GM23248 (cell line): ENCODE data around the gene DDX4. TPM values are rescaled to one million over a fixed set of nuclear protein-coding genes. Genes with fewer than 3 reads are reported as not detected.
"Not testable (repeated sequence)": the region's sequence is repeated elsewhere in the genome, so short reads cannot be mapped to it uniquely, and the experiment has no call there.

Experiments
- DNase-seq: peaks from one replicate; pipeline ENCODE4 v3.0.0-alpha.2; 2015
- H2AFZ ChIP-seq: fragments of 200-600 bp; sonication (generic); 2 replicates; pipeline ENCODE4 v1.6.1; 2016; ENCODE audit warnings: antibody characterized with exemption
- H3F3A ChIP-seq: fragments of 200-600 bp; sonication (generic); 2 replicates; pipeline ENCODE4 v1.6.1; 2016; ENCODE audit warnings: mild to moderate bottlenecking, antibody characterized with exemption, mixed run types; ENCODE audit not compliant: insufficient read depth
- H3K27ac ChIP-seq: fragments of 200-600 bp; sonication (generic); 2 replicates; pipeline ENCODE4 v1.5.1; 2016; ENCODE audit warnings: mild to moderate bottlenecking
- H3K27me3 ChIP-seq: fragments of 200-600 bp; sonication (generic); replicated peaks from 2 replicates; pipeline ENCODE4 v1.6.1; 2016; ENCODE audit warnings: mild to moderate bottlenecking; ENCODE audit not compliant: insufficient read depth
- H3K36me3 ChIP-seq: fragments of 200-600 bp; sonication (generic); 2 replicates; pipeline ENCODE4 v1.6.1; 2016; ENCODE audit warnings: low read depth, mild to moderate bottlenecking
- H3K4me1 ChIP-seq: fragments of 200-600 bp; sonication (generic); 2 replicates; pipeline ENCODE4 v1.6.1; 2016; ENCODE audit warnings: mild to moderate bottlenecking; ENCODE audit not compliant: insufficient read depth
- H3K4me2 ChIP-seq: fragments of 200-600 bp; sonication (generic); one replicate; pipeline ENCODE4 v1.6.1; 2016; ENCODE audit warnings: mild to moderate bottlenecking; ENCODE audit not compliant: unreplicated experiment
- H3K4me3 ChIP-seq: fragments of 200-600 bp; sonication (generic); 2 replicates; pipeline ENCODE4 v1.5.1; 2016; ENCODE audit warnings: mild to moderate bottlenecking
- H3K79me2 ChIP-seq: fragments of 200-600 bp; sonication (generic); 2 replicates; pipeline ENCODE4 v1.6.1; 2016; ENCODE audit warnings: mild to moderate bottlenecking; ENCODE audit not compliant: insufficient read depth
- H3K9ac ChIP-seq: fragments of 200-600 bp; sonication (generic); 2 replicates; pipeline ENCODE4 v1.6.1; 2016; ENCODE audit warnings: mild to moderate bottlenecking
- H3K9me2 ChIP-seq: fragments of 200-600 bp; sonication (generic); 2 replicates; pipeline ENCODE4 v1.6.1; 2016; ENCODE audit warnings: mixed run types, mild to moderate bottlenecking, moderate library complexity; ENCODE audit not compliant: insufficient read depth
- H3K9me3 ChIP-seq: fragments of 200-600 bp; sonication (generic); one replicate; pipeline ENCODE4 v1.6.1; 2017; ENCODE audit warnings: low read depth
- H4K20me1 ChIP-seq: fragments of 200-600 bp; sonication (generic); 2 replicates; pipeline ENCODE4 v1.6.0; 2016; ENCODE audit not compliant: insufficient read depth
- EZH2 ChIP-seq: fragments of 200-600 bp; sonication (generic); IDR thresholded peaks from 2 replicates; pipeline ENCODE4 v1.6.1; 2018; ENCODE audit warnings: antibody characterized with exemption, mild to moderate bottlenecking; ENCODE audit not compliant: insufficient read depth, poor library complexity, severe bottlenecking
- EZH2phosphoT487 ChIP-seq: fragments of 200-600 bp; sonication (generic); IDR thresholded peaks from 2 replicates; pipeline ENCODE4 v1.6.1; 2018; ENCODE audit warnings: antibody characterized with exemption, moderate library complexity, mild to moderate bottlenecking, low read depth; ENCODE audit not compliant: insufficient read depth
- WGBS, 2 experiments: methylation state at CpG; one replicate each; pipeline ENCODE4 v1.1.6; 2015 to 2017; ENCODE audit warnings: low lambda C conversion rate in 2 of 2, low coverage in 1 of 2; ENCODE audit errors: missing lambda C conversion rate in 2 of 2; 5-methylcytosine and 5-hydroxymethylcytosine counted together
- in situ Hi-C: fragments of 300-500 bp; cut with MboI; formaldehyde crosslinking; loops from 2 replicates; pipeline ENCODE4 v1.15.0; 2020
- polyA plus RNA-seq: library from polyadenylated mRNA; unstranded; fragments of >200 nt; fragmentation: Nextera tagmentation; extraction: Ambion mirVana; gene quantifications from 2 replicates; pipeline ENCODE4 v1.2.1, GENCODE V29; 2016
- total RNA-seq: library from RNA; depleted of rRNA; stranded (reverse); fragments of >200 nt; shearing (Covaris generic); gene quantifications from 2 replicates; pipeline ENCODE4 v1.2.3, GENCODE V29; 2014

The DDX4 gene
- total and polyA plus RNA-seq, 2 experiments from 2014 or later, result not detected

- H3K9me3 ChIP-seq, result no peaks in the 10 kb centered on the region
- no peak overlapping the region for H2AFZ ChIP-seq
- H3K9me2 ChIP-seq, result no peaks in the 10 kb centered on the region
- H3K79me2 ChIP-seq, result peaks cover 10% of the 10 kb centered on the region; the same call in 1 of the 2 replicates
- H3K27ac ChIP-seq, result no peak overlapping the region
- in situ Hi-C loops, result loop anchor here (25.0 kb wide), 2 partner anchors 282 to 507 kb away; no protein-coding TSS in a partner anchor
- TF ChIP-seq EZH2, result no peak
- no peak for TF ChIP-seq EZH2phosphoT487
- no peak overlapping the region for H3K4me3 ChIP-seq
- H3K27me3 ChIP-seq, result no peaks in the 10 kb centered on the region
- 40 to 67% methylated on average over 2 to 3 of the region's 3 CpGs for WGBS, 2 experiments
- peaks cover 5% of the 10 kb centered on the region; the same call in 1 of the 2 replicates for H3K36me3 ChIP-seq
- no peaks in the 10 kb centered on the region for H4K20me1 ChIP-seq
- H3K4me2 ChIP-seq, result no peak overlapping the region
- H3F3A ChIP-seq, result peaks cover 7% of the 10 kb centered on the region; the same call in 1 of the 2 replicates
- H3K9ac ChIP-seq, result no peak overlapping the region
- H3K4me1 ChIP-seq, result peaks cover 4% of the 10 kb centered on the region; the same call in 1 of the 2 replicates
- peak; percentile 48 for DNase-seq
Observed at GRCh38 chr5:55694152-55694830, 43.6 kb upstream of the DDX4 start.

- not testable (repeated sequence) for H3K27ac ChIP-seq, H3K79me2 ChIP-seq, H2AFZ ChIP-seq, H3K4me3 ChIP-seq, DNase-seq, H3K9me2 ChIP-seq, H3K27me3 ChIP-seq, H3K36me3 ChIP-seq, H3K9me3 ChIP-seq, H3K4me1 ChIP-seq, H3K9ac ChIP-seq, H3K4me2 ChIP-seq, H4K20me1 ChIP-seq, H3F3A ChIP-seq
- 97% methylated on average over 21 of the region's 31 CpGs; no CpG with 5 or more reads in 1 of the 2 experiments for WGBS, 2 experiments
- in situ Hi-C loops, result loop anchor here (25.0 kb wide), 2 partner anchors 284 to 509 kb away; no protein-coding TSS in a partner anchor
Observed at GRCh38 chr5:55696704-55697103, 41.2 kb upstream of the DDX4 start.

- Histone ChIP-seq H3K4me1 (no peaks in the 10 kb centered on the region), H3K9me3 (no peaks in the 10 kb centered on the region), H3K9me2 (no peaks in the 10 kb centered on the region), H3K36me3 (peaks cover 8% of the 10 kb centered on the region), H3K9ac (no peak overlapping the region), H3K27ac (no peak overlapping the region), H3F3A (no peaks in the 10 kb centered on the region), H3K27me3 (no peaks in the 10 kb centered on the region), H3K79me2 (no peaks in the 10 kb centered on the region), H2AFZ (no peak overlapping the region), H3K4me3 (no peak overlapping the region), H3K4me2 (no peak overlapping the region), H4K20me1 (no peaks in the 10 kb centered on the region)
- 96 to 98% methylated on average over 3 of the region's 3 CpGs for WGBS, 2 experiments
- in situ Hi-C loops, result loop anchor here (25.0 kb wide), 2 partner anchors 287 to 512 kb away; no protein-coding TSS in a partner anchor
- TF ChIP-seq EZH2 (no peak), EZH2phosphoT487 (no peak)
- no peak for DNase-seq
Observed at GRCh38 chr5:55699041-55699688, 38.7 kb upstream of the DDX4 start.

- no peaks in the 10 kb centered on the region for H4K20me1 ChIP-seq
- in situ Hi-C loops, result no loop called here
- H3K27ac ChIP-seq, result no peak overlapping the region
- no peak overlapping the region for H3K9ac ChIP-seq
- H3K9me3 ChIP-seq, result no peaks in the 10 kb centered on the region
- WGBS, 2 experiments, result 83 to 95% methylated on average over 2 of the region's 2 CpGs
- no peaks in the 10 kb centered on the region for H3K9me2 ChIP-seq
- H3K4me1 ChIP-seq, result no peaks in the 10 kb centered on the region
- TF ChIP-seq EZH2 (no peak), EZH2phosphoT487 (no peak)
- peaks cover 13% of the 10 kb centered on the region; the same call in 1 of the 2 replicates for H3K79me2 ChIP-seq
- no peak overlapping the region for H2AFZ ChIP-seq
- H3K4me3 ChIP-seq, result no peak overlapping the region
- no peak overlapping the region for H3K4me2 ChIP-seq
- H3K27me3 ChIP-seq, result no peaks in the 10 kb centered on the region
- no peaks in the 10 kb centered on the region for H3F3A ChIP-seq
- peaks cover 9% of the 10 kb centered on the region for H3K36me3 ChIP-seq
- DNase-seq, result no peak
Observed at GRCh38 chr5:55700745-55701144, 37.1 kb upstream of the DDX4 start.
